Measurements from ENCODE around the gene ZNF224. TPM values are rescaled to one million over a fixed set of nuclear protein-coding genes. Genes with fewer than 3 reads are reported as not detected.

Gene ZNF224
- total and polyA plus RNA-seq, 2 of the 13 experiments (the other 11 are each of a cell fraction or from before 2014, with no cell fraction given): 13.0 to 16.1 TPM

- TF ChIP-seq ZNF503 (CRISPR knock-in tag; IDR thresholded peaks at IDR 0.05) (no peak), NFYC (CRISPR knock-in tag; IDR thresholded peaks at IDR 0.05) (peak; percentile 63; the same call in 1 of the 2 replicates), MTA1 (CRISPR knock-in tag; IDR thresholded peaks at IDR 0.05; ENCODE audit: borderline replicate concordance) (no peak), ZNF382 (CRISPR knock-in tag; IDR thresholded peaks at IDR 0.05; ENCODE audit: borderline replicate concordance) (no peak), BATF2 (CRISPR knock-in tag; IDR thresholded peaks at IDR 0.05) (no peak), THAP8 (CRISPR knock-in tag; IDR thresholded peaks at IDR 0.05; ENCODE audit: borderline replicate concordance) (no peak), ZNF362 (CRISPR knock-in tag; IDR thresholded peaks at IDR 0.05; ENCODE audit: borderline replicate concordance) (no peak; the same call in 1 of the 2 replicates), HNF1A (IDR thresholded peaks at IDR 0.05; ENCODE audit: low read depth) (no peak), HNF1A (CRISPR knock-in tag; IDR thresholded peaks at IDR 0.05; ENCODE audit: borderline replicate concordance) (peak; percentile 18; the same call in 1 of the 2 replicates), TBL1XR1 (IDR thresholded peaks at IDR 0.05; ENCODE audit: borderline replicate concordance, low read length, partially characterized antibody) (peak; percentile 50), IRF9 (CRISPR knock-in tag; IDR thresholded peaks at IDR 0.05; ENCODE audit: borderline replicate concordance) (peak; percentile 39; the same call in 1 of the 2 replicates), ZNF101 (CRISPR knock-in tag; IDR thresholded peaks at IDR 0.05; ENCODE audit: borderline replicate concordance, low read depth) (no peak), RARA (CRISPR knock-in tag; IDR thresholded peaks at IDR 0.05) (peak; percentile 18; the same call in 1 of the 2 replicates), PATZ1 (CRISPR knock-in tag; IDR thresholded peaks at IDR 0.05) (0 out of 2 replicates have a peak, but pooled peaks have one; percentile 11), FOXP1 (IDR thresholded peaks at IDR 0.05) (no peak), FOXP1 (CRISPR knock-in tag; IDR thresholded peaks at IDR 0.05) (no peak)
Measured at GRCh38 chr19:44093931-44094765, at the start of gene ZNF224 (continued).

Measured in HepG2 (cell line).